ENCODE data around the gene MRPL38. TPM values are rescaled to one million over a fixed set of nuclear protein-coding genes. Genes with fewer than 3 reads are reported as not detected.
A peak's percentile ranks its signal among the peaks of the same experiment; 100 is the strongest.

Gene MRPL38
- 100 to 1,000 TPM; 101 to 105 TPM for total RNA-seq

DNA sequence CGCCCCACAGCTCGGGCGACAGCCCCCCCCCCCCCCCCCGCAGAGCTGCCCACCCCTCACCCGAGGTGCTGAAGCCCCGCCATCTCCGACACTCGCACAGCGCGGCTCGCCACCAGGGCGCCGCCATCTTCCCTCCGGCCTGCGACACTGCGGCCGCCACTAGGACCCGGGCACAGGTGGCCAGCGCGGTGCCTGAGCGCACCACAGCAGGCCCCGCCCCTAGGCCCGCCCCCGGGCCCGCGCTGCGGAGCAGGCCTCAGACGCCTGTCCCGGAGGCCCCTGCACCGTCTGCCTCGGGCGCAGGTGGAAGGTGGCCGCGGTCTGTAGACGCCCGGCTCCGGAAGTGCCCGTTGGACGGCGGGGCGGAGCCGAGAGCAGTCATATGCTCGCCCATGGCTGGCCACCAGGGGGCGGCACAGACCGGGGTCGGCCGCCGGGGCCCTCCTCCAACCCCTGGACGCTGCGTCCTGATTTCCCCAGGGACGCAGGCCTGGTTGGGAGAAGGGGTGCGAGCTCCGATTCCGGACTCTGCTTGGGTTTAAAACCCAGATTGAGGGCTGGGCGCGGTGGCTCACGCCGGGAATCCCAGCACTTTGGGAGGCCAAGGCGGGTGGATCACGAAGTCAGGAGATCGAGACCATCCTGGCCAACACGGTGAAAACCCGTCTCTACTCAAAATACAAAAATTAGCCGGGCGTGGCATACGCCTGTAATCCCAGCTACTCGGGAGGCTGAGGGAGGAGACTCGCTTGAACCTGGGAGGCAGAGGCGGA lies at the start of gene MRPL38:
MRPL38 (minus strand) TSS at position 136 of the 773 bp plus-strand sequence; CDS start at position 127, 9 bp downstream.
- DNase-seq (ENCODE audit: low spot score in 2 of 2) = peak; percentile 99
- H3K27ac Mint-ChIP-seq = peak within 1 kb of the TSS; percentile 95 to 97
- H3K9me3 Mint-ChIP-seq = no peaks in the 10 kb centered on the region
- no peaks in the 10 kb centered on the region for H3K36me3 Mint-ChIP-seq
- ATAC-seq = peak; percentile 99

DNA sequence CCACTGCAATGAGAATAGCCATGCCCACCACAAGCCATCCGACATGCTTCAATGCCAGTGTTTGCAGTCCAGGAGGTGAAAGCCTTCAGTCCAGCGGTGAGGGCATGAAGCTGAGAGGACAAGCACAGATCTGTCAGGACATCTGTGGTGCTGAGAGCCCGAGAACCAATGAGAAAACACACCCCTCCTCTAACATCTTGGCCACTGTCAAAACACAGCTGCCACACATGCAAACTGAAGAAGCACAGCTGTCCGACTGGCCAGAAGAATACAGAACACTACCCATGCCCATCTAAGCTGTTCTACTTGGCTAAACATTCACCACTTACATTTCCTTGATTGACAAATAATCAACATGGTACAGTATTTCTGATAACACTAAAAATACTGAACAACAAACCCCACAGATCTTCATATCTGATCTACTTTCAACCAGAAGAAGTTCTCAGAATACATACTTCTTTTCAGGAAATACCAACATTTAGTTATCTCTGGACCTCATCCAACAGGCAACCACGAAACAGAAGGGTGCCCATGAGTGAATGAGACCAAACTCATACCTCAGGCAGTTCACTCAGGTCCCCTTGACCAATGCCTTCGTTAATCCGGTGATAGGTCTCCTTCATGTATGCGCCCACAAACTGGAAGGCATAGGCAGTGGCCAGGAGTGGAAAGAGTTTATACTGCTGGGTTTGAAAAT lies 46.3 kb upstream of the MRPL38 start:
- DNase-seq (ENCODE audit: low spot score in 2 of 2) (no peak), ATAC-seq (no peak)
- no peaks in the 10 kb centered on the region for H3K9me3 Mint-ChIP-seq
- peaks cover 5% of the 10 kb centered on the region in 2 donors for H3K36me3 Mint-ChIP-seq
- peak overlapping the region; percentile 17 to 33 for H3K27ac Mint-ChIP-seq

DNA sequence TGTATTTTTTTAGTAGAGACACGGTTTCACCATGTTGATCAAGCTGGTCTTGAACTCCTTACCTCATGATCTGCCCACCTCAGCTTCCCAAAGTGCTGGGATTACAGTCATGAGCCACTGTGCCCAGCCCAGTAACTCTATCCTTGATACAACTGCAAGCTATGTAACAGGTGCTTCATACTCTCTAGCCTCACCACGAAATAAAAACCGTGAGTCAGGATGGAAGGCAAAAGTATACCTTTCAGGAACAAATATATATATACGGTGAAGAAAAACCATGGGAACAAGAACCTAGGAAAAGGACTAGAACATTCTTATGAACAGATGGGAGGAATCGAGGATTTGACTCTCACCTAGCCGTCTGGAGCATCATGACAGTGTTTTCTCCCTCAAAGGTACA lies 45.7 kb upstream of the MRPL38 start:
- H3K27ac Mint-ChIP-seq = peak overlapping the region in 1 of 2 donors; percentile 17
- H3K36me3 Mint-ChIP-seq = peaks cover under 1 to 5% of the 10 kb centered on the region in 2 donors
- DNase-seq (ENCODE audit: low spot score in 2 of 2) (no peak), ATAC-seq (no peak)
- no peaks in the 10 kb centered on the region for H3K9me3 Mint-ChIP-seq

DNA sequence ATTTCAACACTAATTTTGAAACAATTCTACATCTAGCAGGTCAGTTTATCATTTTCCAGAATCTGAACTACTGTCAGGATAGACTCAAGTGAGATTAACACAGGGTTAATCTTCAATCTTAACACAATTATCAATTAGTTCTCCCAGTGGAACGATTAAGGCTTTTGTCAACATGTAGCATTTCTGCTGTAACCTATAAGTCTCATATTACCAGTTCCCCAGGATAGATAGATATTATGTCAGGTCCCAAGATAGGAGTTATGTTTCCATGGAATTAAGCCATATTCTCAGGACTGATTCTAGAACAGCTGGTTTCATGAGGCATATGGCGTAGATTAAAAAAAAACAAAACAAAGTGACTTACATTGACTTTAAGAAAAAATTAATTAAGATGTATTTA lies 40.5 kb upstream of the MRPL38 start:
- Mint-ChIP-seq H3K36me3 (peaks cover 0 to 5% of the 10 kb centered on the region in 2 donors), H3K9me3 (no peaks in the 10 kb centered on the region), H3K27ac (no peak overlapping the region)
- DNase-seq (ENCODE audit: low spot score in 2 of 2) (no peak), ATAC-seq (no peak)

DNA sequence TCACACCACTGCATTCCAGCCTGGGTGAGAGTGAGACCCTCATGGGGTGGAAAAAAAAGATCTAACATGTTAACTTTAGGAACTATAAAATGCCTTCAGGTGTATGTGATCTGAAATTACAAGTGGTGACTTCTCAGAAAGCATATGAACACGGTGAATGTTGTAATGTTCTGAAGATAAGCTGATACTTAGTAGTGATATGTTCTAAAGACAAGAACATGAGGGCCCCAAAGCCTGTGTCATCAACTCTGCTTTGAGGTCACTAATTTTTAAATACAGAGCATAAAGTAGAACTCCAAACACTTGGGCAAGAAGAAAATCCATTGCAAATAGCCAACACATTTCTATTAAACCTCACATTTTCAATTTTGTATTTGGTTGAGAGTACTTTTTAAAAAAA lies 38.8 kb upstream of the MRPL38 start:
- H3K27ac Mint-ChIP-seq = peak overlapping the region in 1 of 2 donors; percentile 9
- DNase-seq (ENCODE audit: low spot score in 2 of 2) (no peak), ATAC-seq (no peak)
- no peaks in the 10 kb centered on the region for H3K36me3 Mint-ChIP-seq
- no peaks in the 10 kb centered on the region for H3K9me3 Mint-ChIP-seq

DNA sequence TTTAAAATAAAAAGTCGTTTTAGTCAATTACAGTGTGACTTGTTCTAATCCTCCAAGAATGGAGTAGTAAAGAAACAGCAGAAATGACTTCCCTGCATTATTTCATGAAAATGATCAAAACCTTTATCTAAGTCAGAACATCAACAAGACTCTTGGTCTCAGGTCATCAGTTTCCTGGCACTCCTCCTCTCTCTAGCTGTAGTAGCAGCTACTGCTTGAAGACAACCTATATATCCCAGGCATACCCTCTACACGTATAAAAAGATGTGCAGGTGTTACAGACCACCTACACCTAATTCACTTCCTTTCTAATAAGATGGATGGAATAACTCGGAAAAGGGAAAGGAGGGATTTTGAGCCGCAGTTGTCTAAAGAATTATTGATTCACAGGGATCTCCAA lies 37.8 kb upstream of the MRPL38 start:
- H3K9me3 Mint-ChIP-seq = no peaks in the 10 kb centered on the region

DNA sequence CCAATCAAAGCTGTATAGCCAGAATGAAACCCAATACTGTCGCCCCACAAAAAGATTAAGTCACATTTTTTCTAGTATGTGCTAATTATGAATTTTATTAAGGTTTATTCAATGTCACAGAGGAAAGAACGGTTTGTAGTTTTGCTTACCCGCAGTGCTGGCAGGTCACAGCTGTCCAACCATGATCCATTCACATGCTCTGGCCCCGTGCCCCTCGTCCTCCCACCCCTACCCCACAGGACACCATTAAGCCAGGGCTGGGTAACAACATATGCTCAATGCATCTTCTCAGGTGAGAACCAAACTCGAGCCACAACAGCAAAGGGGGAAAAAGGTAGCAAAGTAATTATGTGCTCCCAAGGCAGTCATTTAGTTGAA lies 36.7 kb upstream of the MRPL38 start:
- ATAC-seq = no peak
- DNase-seq (ENCODE audit: low spot score in 2 of 2) = no peak
- no peaks in the 10 kb centered on the region for H3K36me3 Mint-ChIP-seq
- no peaks in the 10 kb centered on the region for H3K9me3 Mint-ChIP-seq
- peak overlapping the region; percentile 91 to 94 for H3K27ac Mint-ChIP-seq

More for the DNA sequence above, 37.8 kb upstream of the MRPL38 start:
- ATAC-seq (no peak), DNase-seq (ENCODE audit: low spot score in 2 of 2) (no peak)
- no peak overlapping the region for H3K27ac Mint-ChIP-seq
- no peaks in the 10 kb centered on the region for H3K36me3 Mint-ChIP-seq

DNA sequence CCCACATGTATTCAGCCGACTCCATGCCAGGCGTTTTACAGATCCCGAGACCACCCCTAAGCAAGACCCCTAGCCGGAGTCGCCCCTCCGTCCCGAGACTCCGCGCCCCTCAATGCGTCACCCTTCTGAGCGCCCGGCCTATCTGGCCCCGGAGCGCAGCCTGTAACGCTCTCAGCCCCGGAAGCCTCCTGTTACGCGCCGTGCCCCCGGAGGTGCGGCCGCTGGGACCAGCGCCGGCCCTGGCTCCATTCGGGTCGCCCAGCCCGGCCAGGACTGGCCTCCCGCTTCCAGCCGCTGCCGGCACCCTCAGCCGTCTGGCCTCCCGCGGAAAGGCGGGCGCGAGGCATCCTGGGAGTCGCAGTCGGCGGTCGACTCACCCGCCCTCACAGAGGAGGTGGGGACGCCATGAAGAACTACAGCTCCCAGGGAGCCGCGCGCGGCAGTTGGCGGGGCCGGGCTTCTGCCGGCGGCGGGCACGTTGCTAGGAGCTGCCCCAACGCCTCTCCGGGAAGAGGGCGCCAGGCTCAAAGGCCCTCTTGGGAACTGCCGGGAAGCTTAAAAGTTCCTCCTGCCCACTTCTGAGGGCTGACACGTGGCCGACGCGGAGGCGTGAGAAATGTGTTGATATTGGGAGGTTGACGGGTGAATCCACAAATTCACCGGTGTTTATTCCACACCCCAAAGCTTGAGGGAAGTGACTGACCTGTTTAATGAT lies 36.2 kb upstream of the MRPL38 start, which contains the start of gene FBF1:
FBF1 (minus strand) TSS at position 316 of the 715 bp plus-strand sequence. CDS start 2,893 bp downstream, outside the sequence.
- DNase-seq (ENCODE audit: low spot score in 2 of 2) (peak; percentile 89 to 90), ATAC-seq (peak; percentile 99)
- Mint-ChIP-seq H3K36me3 (no peaks in the 10 kb centered on the region), H3K9me3 (no peaks in the 10 kb centered on the region), H3K27ac (peak within 1 kb of the TSS; percentile 92 to 94)

DNA sequence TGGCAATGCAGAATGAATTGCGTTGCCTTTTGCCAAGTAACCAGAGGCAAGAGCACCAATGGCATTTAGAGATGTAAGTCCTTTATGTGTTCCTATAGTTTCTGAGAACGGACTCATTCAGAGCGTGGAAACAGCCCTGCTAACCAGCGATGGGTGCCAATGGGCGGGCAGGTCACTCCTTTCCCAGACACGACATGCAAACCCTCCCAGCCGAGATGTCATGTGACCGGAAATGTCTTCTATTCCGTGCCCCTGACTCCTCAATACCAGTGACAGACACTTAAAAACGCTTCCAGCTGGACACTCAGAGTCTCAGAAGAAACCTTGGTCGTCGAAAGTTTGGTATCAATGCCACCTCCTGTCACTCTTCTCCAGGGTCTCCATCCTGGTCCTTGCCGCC lies 33.0 kb upstream of the MRPL38 start:
- Mint-ChIP-seq H3K27ac (no peak overlapping the region), H3K36me3 (no peaks in the 10 kb centered on the region), H3K9me3 (no peaks in the 10 kb centered on the region)
- ATAC-seq (no peak), DNase-seq (ENCODE audit: low spot score in 2 of 2) (no peak)

DNA sequence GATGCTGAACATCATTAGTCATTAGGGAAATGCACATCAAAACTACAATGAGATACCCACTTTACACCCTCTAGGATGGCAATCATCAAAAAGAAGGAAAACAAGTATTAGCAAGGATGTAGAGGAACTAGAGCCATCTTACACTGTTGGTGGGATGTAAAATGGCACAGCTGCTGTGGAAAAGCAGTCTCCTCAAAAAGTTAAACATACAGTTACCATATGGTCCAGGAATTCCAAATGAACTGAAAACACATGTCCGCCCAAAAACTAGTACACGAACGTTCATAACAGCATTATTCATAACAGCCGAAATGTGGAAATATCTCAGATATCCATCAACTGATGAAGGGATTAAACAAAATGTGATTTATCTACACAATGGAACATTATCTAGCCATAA lies 29.1 kb upstream of the MRPL38 start:
- Mint-ChIP-seq H3K27ac (no peak overlapping the region), H3K9me3 (no peaks in the 10 kb centered on the region), H3K36me3 (no peaks in the 10 kb centered on the region)
- no peak for DNase-seq (ENCODE audit: low spot score in 2 of 2)
- no peak for ATAC-seq

DNA sequence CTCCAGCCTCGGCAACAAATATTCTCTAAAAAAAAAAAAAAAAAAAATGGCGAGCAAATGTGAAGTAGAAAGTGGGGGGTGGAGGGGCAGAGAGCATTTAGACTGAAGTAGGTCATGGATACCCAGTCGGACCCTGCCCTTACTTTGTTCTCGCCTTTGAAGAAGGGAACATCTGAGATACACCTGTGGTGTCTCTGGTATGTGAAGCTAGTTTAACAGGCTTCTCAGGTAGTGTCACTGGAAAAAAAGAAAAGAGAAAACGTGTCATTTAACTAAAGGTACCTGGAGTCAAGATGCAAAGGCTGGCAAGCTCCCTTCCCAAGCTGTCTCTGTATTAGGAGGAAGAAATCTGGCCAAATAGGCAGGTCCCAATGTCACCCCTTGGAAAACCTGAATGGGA lies 28.2 kb upstream of the MRPL38 start:
- ATAC-seq = no peak
- no peaks in the 10 kb centered on the region for H3K9me3 Mint-ChIP-seq
- no peak for DNase-seq (ENCODE audit: low spot score in 2 of 2)
- no peaks in the 10 kb centered on the region for H3K36me3 Mint-ChIP-seq
- no peak overlapping the region for H3K27ac Mint-ChIP-seq

DNA sequence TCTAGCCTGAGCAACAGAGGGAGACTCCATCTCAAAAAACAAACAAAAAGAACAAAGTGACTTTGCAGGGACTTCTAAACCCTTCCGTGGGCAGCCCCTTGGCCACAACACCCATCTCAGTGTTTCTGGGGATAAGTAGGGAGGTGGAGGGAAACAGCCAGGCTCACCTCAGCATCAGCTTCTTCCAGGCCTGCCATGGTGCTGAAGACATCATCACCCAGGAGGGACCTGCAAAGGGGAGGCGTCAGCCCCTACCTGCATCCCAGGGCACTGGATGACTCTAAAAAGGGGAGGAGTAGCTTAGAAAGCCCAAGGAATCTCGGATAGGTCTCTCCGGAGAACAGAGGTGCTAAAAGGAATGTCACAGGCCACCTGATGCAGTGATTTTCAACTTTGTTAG lies 26.4 kb upstream of the MRPL38 start:
- DNase-seq (ENCODE audit: low spot score in 2 of 2) (no peak), ATAC-seq (no peak)
- H3K27ac Mint-ChIP-seq = no peak overlapping the region
- H3K36me3 Mint-ChIP-seq = no peaks in the 10 kb centered on the region
- no peaks in the 10 kb centered on the region for H3K9me3 Mint-ChIP-seq

DNA sequence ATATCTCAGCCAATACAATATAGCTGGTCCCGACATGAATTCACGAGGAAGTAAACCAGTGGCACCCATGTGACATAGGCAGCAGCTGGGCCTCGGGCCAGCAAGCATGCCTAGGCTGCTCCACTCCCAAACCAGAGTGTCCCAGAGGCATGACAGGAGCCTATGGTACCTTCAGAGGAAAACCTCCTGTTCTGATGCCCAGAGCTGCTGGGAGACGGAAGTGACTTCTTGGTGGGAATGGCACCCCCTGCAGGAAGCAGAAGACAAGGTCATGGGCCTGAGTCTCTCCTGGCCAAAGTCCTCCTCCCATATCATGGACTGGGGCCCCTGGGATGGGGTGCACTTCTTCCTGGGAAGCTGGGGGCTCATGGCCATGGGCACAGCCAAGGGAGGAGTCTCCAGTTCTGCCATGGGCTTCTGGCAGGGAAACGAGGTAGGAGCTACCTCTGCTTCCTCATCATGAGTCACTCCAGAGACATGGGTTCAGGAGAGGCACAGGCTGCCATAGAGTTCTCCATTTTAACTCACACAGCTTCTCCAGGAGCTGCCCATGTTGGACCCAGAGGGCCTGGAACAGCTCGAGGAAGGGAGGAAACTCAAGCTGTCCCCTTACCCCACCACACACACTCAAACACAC lies 22.7 kb upstream of the MRPL38 start:
- Mint-ChIP-seq H3K27ac (peak overlapping the region in 1 of 2 donors; percentile 29), H3K9me3 (no peaks in the 10 kb centered on the region), H3K36me3 (no peaks in the 10 kb centered on the region)
- ATAC-seq (no peak), DNase-seq (ENCODE audit: low spot score in 2 of 2) (no peak)

DNA sequence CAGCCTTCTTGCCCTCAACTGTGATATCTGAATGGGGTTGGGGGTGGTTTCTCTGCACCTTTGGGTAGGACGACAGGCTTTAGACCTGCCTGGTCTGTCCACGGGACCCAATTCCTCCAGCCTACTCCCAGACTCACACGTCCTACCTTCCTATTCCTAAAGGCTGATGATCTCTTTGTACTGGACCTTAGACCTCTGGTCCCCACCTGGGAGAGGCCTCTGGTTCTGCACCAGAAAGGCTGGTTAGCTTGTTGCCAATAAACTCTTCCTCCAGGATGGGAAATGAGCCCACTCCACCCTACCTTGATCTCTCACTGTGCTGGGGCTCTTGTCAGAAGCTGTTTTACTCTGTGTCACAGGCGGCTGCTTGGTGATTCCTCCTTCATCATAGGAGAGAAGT lies 21.8 kb upstream of the MRPL38 start:
- Mint-ChIP-seq H3K36me3 (no peaks in the 10 kb centered on the region), H3K27ac (peak overlapping the region in 1 of 2 donors; percentile 29), H3K9me3 (no peaks in the 10 kb centered on the region)
- no peak for ATAC-seq
- no peak for DNase-seq (ENCODE audit: low spot score in 2 of 2)

DNA sequence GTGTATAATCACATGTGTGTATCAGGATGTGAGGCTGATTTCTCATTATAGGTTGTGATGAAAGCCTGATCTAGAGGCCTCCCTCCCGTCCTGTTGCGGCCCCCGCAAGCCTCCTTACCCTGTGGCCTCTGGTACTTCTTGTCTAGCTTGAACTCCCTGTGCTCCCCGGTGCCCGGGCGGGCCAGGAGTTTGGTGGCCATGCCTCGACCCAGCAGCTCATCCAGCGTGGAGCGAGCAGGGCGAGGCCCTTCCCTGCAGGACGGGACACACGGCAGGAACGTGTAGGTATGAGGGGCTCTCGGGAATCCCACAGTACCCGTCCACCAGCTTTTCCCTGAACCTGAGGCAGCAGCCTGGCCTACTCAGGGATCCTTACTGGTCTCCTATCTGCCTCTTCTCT lies 21.2 kb upstream of the MRPL38 start:
- Mint-ChIP-seq H3K36me3 (no peaks in the 10 kb centered on the region), H3K27ac (no peak overlapping the region), H3K9me3 (no peaks in the 10 kb centered on the region)
- ATAC-seq = no peak
- no peak for DNase-seq (ENCODE audit: low spot score in 2 of 2)

DNA sequence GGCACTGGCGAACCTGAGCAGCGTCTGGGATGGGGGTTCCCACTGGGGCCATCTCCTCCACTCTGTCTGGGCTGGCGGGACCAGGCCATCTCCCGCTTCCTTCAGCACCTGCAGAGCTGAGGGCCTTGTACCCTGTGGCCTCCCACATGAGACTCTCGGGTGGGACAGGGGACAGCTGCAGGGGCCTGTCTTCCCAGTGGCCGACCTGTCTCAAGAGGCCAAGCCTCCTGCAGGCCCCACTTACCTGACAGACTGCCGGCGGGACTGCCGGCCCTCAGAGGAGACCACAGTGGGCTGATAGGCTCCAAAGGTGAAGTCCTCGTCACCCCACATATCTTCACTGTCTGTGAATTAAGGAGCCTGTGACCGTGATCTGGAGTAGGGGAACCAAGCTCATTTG lies 20.4 kb upstream of the MRPL38 start:
- ATAC-seq (no peak), DNase-seq (ENCODE audit: low spot score in 2 of 2) (no peak)
- no peak overlapping the region for H3K27ac Mint-ChIP-seq
- H3K36me3 Mint-ChIP-seq = no peaks in the 10 kb centered on the region
- no peaks in the 10 kb centered on the region for H3K9me3 Mint-ChIP-seq

All from activated naive CD4-positive, alpha-beta T cell treated with anti-CD3 and anti-CD28 coated beads, Interleukin-2, amount 50 U/mL, for 72 hours (primary cell).